GM15510 (cell line): ENCODE measurements around the gene LARGE1.

Experiments
- POLR2A ChIP-seq: IDR thresholded peaks from 3 replicates; pipeline ENCODE4 v1.6.1; 2011; ENCODE audit warnings: borderline replicate concordance; ENCODE audit not compliant: insufficient read length; ENCODE audit errors: extremely low read depth

The LARGE1 gene

DNA sequence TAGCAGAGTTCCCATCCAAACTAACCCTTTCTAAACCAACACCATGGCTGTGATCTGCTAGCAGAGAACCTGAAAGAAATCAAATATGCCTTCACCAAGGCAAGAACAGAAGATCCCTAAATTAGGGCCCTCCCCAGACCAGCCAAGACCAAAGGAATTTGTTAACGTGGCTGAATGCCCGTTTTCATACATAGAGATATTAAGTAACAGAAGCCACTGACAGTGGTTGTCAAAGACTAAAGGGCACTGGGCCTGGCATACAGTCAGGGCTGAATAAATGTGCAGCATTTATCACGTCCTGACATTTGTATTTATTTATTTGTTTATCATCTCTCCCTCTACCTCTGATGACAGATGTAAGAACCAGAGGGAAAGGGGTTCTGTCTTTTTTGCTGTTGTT, 271.8 kb downstream of the LARGE1 start:
- TF ChIP-seq POLR2A = no peak

DNA sequence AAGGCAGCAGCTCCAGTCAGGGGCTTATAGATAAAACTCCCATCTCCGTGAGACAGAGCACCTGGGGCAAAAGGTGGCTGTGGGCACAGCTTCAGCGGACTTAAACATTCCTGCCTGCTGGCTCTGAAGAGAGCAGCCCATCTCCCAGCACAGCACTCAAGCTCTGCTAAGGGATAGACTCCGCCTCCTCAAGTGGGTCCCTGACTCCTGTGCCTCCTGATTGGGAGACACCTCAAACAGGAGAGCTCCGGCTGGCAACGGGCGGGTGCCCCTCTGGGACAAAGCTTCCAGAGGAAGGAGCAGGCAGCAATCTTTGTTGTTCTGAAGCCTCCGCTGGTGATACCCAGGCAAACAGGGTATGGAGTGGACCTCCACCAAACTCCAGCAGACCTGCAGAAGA, 279.4 kb downstream of the LARGE1 start:
- no peak for TF ChIP-seq POLR2A

DNA sequence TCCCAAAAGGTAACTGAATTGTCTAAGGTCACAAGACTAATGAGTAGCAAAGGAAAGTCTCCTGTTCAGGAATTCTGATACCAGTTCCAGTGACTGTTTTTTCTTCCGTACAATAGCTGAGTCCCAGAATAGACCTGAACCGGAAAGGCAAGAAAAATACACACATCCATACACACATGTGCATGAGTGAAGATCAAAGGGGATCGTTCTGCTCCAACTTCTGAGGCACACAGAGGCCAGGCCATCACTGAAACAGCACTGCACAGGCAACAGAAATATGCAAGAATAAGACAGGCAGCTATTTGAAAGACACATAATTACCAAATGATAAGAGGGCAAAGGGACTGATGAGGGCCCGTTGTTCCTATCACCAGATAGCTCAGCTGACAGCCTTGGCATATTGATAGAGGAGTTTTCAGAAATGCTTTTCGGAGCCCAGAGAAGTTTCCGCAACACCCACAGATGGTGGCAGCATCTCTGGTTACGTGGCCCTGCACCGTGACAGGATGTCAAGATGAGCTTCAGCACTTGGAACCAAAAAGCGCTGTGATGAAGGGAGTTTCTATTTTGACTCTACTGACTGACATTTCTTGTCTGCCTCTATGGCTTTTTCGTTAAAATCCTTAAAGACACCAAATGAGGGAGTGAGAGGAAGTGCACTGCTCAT, 280.6 kb downstream of the LARGE1 start:
- no peak for TF ChIP-seq POLR2A

DNA sequence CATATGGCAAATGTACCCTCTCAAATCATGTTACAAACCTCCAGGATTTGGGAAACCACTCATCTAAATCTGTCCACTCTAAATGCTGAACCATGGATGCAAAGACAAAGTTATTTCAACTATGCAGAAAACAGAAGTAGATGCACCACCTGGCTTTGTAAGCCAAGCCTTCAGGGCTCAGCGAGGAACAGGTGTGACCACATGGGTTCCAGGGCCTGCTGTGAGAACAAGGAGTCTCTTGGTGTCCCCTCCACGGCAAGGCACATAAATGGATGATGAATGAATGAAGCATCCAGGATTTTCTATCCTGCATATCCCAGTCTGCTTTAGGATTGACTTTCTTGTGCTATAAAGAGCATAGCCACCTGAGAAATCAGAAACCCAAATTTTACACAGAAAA, 284.5 kb downstream of the LARGE1 start:
- TF ChIP-seq POLR2A = no peak

DNA sequence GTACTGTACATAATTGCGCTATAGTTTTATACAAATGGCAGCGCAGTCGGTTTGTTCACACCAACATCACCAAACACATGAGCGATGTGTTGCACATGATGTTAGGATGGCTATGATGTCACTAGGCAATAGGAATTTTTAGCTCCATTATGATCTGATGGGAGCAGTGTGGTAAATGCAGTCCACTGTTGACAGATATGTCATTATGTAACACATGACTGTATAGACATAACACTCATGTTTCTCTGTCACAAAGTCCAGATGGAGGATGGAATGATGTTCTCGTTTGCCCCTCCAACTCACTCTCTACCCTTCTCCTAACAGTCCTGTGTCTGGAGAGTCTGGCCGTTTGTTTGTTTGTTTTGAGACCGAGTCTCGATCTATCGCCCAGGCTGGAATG, 288.5 kb downstream of the LARGE1 start:
- TF ChIP-seq POLR2A = no peak

DNA sequence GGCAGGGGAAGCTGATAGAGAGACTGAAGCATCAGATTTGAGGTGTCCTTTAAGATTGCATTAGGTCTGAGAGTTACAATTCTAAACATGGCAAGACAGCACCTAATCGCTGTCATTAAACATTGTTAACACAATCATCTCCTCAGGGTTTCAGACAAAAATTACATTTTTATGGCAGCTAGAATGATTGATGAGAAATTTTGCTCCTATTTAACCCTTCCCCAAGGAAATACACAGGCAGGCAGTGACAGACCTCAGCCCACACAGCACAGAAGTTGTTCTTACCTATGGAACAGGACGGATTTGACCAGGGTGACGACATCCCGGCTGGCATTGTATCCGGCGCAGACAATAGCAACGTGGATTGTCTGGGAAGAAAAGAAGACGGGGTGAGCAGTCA, 294.3 kb downstream of the LARGE1 start:
- TF ChIP-seq POLR2A = no peak

DNA sequence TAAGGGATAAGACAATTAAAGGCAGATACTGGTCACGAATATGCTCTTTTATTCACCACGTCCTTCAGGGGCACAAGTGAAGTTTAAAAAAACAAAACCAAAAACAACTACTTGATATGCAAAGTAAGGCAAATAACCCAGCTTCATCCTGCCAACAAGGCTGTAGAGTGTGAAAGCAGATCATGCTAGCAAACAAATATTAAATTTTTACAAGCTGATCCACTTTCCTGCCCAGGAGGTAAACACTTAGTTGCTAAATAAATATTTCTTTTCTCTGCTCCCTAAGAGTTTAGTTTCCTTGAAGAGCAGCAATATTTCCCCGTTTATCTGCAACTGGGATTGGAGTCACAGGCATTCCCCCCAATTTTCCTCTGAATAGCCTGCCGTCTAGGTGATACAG, 300.2 kb downstream of the LARGE1 start:
- TF ChIP-seq POLR2A = no peak

DNA sequence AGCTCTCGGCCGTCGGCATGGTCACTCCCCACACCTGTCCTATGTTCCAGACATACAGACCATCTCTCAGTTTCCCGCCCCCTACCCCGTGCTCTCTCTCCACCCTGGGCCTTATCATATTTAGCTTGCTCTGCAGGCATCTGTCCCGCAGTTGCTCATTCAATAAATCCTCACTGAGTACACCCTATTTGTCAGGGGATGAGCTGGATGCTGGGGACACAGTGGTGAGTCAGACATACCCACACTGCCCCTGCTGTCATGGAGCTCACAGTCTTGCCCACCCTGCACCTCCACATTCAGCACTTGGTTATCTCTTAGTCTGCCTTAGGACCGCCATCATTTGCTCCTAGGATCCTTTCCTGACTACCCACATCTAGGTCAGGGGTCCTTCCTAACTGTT, 313.8 kb downstream of the LARGE1 start:
- TF ChIP-seq POLR2A = no peak

DNA sequence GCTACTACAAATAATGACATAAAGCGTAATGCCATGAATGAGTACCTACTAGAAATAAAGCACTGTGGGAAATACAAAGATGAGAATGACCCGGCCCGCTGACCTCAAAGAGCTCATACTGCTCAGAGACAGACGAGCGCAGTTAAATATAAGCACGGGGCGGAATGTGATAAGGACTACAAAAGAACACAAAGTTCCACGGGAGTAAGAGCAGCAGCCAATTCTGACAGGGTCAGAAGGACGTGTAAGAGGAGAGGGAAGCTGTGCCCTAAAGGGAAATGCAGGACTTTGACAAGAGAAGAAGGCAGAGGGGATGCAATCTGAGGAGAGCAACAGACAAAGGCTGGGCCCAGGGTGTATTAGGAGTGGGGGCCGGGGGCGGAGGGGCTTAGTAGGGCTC, 314.6 kb downstream of the LARGE1 start:
- no peak for TF ChIP-seq POLR2A

DNA sequence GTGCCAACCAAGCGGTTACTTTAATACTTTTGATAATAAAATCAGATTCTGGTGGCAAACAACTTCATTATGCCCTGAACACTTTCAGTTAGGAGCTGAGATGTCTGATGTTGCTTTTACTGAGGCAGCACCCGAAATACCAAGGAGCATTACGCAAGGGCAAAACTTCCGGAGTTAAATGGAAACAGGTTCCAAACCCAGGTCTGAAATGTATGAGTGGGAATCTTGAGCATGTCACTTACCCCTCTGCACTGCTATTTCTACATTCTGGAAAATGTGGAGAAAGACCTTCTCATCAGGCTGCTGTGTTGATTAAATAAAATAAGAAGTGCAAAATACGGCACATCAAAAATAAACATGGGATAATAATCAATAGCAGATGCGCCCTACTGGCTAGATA, 315.1 kb downstream of the LARGE1 start:
- TF ChIP-seq POLR2A = no peak

DNA sequence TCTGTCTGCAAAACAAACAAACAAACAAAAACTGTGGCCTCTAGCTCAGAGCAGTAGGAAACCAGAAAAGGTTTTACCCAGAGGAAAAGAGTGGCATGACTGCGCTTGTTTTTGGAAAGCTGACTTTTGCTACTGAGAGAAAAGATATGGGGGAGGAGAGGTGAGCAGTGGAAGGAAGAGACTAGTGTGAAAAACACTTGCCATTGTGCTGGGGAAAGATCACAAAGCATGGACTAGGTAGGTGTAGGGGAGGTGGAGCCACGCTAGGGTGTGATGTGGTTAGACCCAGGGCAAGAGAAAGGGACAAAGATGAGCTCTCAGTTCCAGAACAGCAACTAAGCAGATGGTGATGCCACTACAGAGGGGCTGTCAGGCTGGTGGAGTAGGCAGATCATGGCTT, 319.2 kb downstream of the LARGE1 start:
- no peak for TF ChIP-seq POLR2A

DNA sequence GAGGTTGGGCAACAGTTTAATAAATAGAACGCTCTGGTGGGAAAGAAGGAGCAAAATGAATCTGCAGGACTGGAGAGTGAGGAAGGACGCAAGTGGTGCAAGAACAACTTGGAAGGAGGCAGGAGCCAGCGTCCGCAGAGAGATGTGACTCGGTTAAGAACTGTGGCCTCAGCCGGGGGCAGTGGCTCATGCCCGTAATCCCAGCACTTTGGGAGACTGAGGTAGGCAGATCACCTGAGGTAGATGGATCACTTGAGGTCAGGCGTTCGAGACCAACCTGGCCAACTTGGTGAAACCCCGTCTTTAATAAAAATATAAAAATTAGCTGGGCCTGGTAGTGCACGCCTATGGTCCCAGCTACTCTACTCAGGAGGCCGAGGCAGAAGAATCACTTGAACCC, 319.7 kb downstream of the LARGE1 start:
- TF ChIP-seq POLR2A = no peak

DNA sequence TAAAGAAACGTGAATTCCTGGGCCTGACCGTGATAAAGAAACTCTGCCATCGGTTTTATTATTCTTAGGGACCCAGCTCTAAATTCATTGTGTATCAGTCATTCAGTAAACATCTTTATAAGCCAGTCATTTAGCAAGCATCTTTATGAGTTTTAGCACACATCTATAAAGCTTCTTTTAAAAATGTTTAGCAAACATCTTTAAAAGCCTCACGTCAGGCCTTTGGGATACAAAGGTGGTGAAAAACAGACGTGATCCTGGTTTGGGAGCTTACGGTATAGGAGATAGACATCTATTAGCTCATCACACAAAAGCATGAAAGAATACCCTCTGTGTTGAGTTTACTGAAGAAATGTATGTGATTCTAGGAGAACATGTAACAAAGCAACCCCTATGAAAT, 320.2 kb downstream of the LARGE1 start:
- no peak for TF ChIP-seq POLR2A

DNA sequence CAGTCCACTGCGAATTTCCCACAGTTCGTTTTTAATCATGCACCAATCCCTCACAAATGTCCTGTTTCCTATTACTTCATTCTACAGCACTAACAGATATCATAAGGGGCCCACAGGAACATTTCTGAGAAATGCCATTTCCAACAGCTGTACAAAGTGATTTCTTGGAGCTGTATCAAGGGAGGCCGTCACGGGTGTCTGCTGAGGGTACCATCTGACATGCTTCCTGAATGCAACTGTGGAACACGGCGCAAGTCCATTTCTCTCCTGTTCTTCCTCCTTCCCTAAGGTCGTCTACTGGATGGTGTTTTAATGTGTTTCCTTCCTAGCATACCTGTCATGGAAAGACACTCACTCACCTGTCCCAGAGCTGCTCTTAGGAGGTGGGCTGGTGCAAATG, 320.7 kb downstream of the LARGE1 start:
- no peak for TF ChIP-seq POLR2A

DNA sequence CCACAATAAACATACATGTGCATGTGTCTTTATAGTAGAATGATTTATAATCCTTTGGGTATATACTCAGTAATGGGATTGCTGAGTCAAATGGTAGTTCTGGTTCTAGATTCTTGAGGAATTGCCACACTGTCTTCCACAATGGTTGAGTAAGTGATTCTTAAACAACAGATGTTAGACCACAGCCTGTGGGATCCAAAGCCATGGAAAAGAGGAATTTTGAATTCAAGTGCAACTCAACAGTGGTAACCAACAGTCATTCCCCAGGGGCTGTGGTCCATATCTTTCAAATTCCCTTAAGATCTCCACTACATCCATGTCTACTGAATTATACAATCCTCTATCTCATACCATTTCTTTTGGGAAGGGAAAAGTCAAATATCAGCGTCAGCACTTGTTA, 321.5 kb downstream of the LARGE1 start:
- TF ChIP-seq POLR2A = no peak

DNA sequence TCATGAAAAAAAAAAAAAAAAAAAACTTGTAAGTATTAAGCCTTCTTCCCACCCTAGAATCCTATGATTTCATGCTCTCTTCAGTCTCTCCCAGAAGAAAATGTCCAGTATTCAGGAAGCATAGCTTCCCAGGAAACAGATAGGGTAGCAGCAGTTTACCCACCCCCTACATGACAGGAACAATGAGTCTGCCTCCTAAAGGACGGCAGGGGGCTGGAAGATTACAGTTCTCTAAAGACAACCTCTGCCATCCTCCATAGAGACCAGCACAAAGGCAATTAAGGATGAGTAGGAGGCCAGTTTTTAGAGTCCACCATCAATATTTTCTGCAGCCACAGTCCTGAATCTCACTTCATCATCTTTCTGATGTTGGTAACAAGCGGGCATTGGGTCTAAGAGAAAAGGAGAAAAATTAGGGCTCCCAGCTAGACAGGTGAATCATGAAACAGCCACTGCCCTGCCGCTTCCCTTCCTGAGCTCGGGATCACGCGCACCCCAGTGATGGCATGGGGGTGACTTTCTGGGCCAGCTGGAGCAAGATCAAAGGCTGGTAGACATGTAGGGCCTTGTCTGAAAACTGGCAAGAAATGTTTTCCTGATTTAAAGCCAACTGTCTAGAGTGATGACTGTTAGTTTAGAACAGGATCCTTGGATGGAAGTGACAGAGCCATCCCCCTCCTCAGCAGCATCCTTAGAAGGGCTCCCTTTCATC, 322.8 kb downstream of the LARGE1 start:
- TF ChIP-seq POLR2A = no peak
